HepG2 (cell line): Measurements from ENCODE around the gene NHERF2. TPM values are rescaled to one million over a fixed set of nuclear protein-coding genes. Genes with fewer than 3 reads are reported as not detected.
A peak's percentile ranks its signal among the peaks of the same experiment; 100 is the strongest.

Source experiments
- AGO1 ChIP-seq: fragments of 200-400 bp; formaldehyde crosslinking; IDR thresholded peaks from 2 replicates; pipeline ENCODE4 v1.6.1; 2017; ENCODE audit warnings: mild to moderate bottlenecking, low read depth, low read length, moderate library complexity; ENCODE audit not compliant: poor library complexity, severe bottlenecking
- ETV5 ChIP-seq: IDR thresholded peaks from 2 replicates; pipeline ENCODE4 v1.6.1; 2018; ENCODE audit warnings: missing biosample characterization, missing genetic modification reagents, inconsistent platforms, borderline replicate concordance
- HNRNPLL ChIP-seq: fragments of 200-400 bp; formaldehyde crosslinking; IDR thresholded peaks from 2 replicates; pipeline ENCODE4 v1.6.1; 2017; ENCODE audit warnings: mild to moderate bottlenecking, low read depth, low read length; ENCODE audit not compliant: poor library complexity, severe bottlenecking
- KLF13 ChIP-seq: sonication (generic); formaldehyde crosslinking; IDR thresholded peaks from 2 replicates; pipeline ENCODE4 v1.4.0; 2020; ENCODE audit warnings: mild to moderate bottlenecking, missing genetic modification reagents
- MTF2 ChIP-seq: sonication (generic); formaldehyde crosslinking; IDR thresholded peaks from 2 replicates; pipeline ENCODE4 v1.5.0; 2020; ENCODE audit warnings: missing genetic modification reagents, borderline replicate concordance
- SNRNP70 ChIP-seq: fragments of 200-400 bp; formaldehyde crosslinking; IDR thresholded peaks from 2 replicates; pipeline ENCODE4 v1.6.1; 2017; ENCODE audit warnings: mild to moderate bottlenecking, low read depth, low read length, moderate library complexity
- ZFP62 ChIP-seq: sonication (generic); formaldehyde crosslinking; IDR thresholded peaks from 2 replicates; pipeline ENCODE4 v1.4.0; 2020; ENCODE audit warnings: missing genetic modification reagents
- ZNF136 ChIP-seq: sonication (generic); formaldehyde crosslinking; IDR thresholded peaks from 2 replicates; pipeline ENCODE4 v1.8.1; 2022; ENCODE audit warnings: low read depth, mild to moderate bottlenecking, moderate library complexity, missing genetic modification reagents
- ZNF329 ChIP-seq: sonication (generic); formaldehyde crosslinking; IDR thresholded peaks from 2 replicates; pipeline ENCODE4 v1.9.0; 2021; ENCODE audit warnings: low read depth, mild to moderate bottlenecking, missing genetic modification reagents
- ZNF432 ChIP-seq: sonication (generic); formaldehyde crosslinking; IDR thresholded peaks from 2 replicates; pipeline ENCODE4 v1.5.0; 2020; ENCODE audit warnings: missing genetic modification reagents, mild to moderate bottlenecking, borderline replicate concordance
- ZNF629 ChIP-seq: sonication (generic); formaldehyde crosslinking; conservative IDR thresholded peaks from 2 replicates; pipeline ENCODE4 v1.5.0; 2020; ENCODE audit warnings: missing genetic modification reagents
- ZNF790 ChIP-seq: sonication (generic); formaldehyde crosslinking; IDR thresholded peaks from 2 replicates; pipeline ENCODE4 v1.8.0; 2022; ENCODE audit warnings: missing genetic modification reagents, mild to moderate bottlenecking, borderline replicate concordance
- polyA plus RNA-seq, 8 experiments: library from polyadenylated mRNA; depleted of rRNA in 3 of 8; stranded (reverse) in 7 of 8; unstranded in 1 of 8; fragments of >200 nt; fragmentation: Illumina TruSeq in 4 of 8; extraction: Trizol in 4 of 8; gene quantifications; 2 replicates each; pipeline versions ENCODE4 v1.2.1 to v1.2.3, GENCODE V29; 2011 to 2016; ENCODE audit warnings: low read depth in 4 of 8, missing spikeins in 1 of 8, mixed read lengths in 1 of 8; ENCODE audit not compliant: insufficient read depth in 1 of 8
- total RNA-seq, 5 experiments: library from RNA; depleted of rRNA; stranded (reverse); fragments of >200 nt; fragmentation: Illumina TruSeq; extraction: Trizol; gene quantifications; 2 replicates each; pipeline ENCODE4 v1.2.3, GENCODE V29; 2016; ENCODE audit warnings: low read depth in 1 of 5
- TF ChIP-seq, protein P1 (sequence below): sonication (generic); formaldehyde crosslinking; IDR thresholded peaks from 2 replicates; pipeline ENCODE4 v1.5.1; 2020; ENCODE audit warnings: mild to moderate bottlenecking, missing genetic modification reagents, moderate library complexity
- TF ChIP-seq, protein P2 (sequence below): sonication (generic); formaldehyde crosslinking; IDR thresholded peaks from 2 replicates; pipeline ENCODE4 v1.4.0; 2020; ENCODE audit warnings: missing genetic modification reagents
- TF ChIP-seq, protein P3 (sequence below): sonication (generic); formaldehyde crosslinking; IDR thresholded peaks from 2 replicates; pipeline ENCODE4 v1.4.0; 2020; ENCODE audit warnings: missing genetic modification reagents
- TF ChIP-seq, protein P4 (sequence below): sonication (generic); formaldehyde crosslinking; IDR thresholded peaks from 2 replicates; pipeline ENCODE4 v1.5.0; 2020; ENCODE audit warnings: mild to moderate bottlenecking, missing genetic modification reagents

NHERF2 gene
- total and polyA plus RNA-seq, 2 of the 13 experiments (the other 11 are each of a cell fraction or from before 2014, with no cell fraction given), result 23.7 to 39.3 TPM

DNA sequence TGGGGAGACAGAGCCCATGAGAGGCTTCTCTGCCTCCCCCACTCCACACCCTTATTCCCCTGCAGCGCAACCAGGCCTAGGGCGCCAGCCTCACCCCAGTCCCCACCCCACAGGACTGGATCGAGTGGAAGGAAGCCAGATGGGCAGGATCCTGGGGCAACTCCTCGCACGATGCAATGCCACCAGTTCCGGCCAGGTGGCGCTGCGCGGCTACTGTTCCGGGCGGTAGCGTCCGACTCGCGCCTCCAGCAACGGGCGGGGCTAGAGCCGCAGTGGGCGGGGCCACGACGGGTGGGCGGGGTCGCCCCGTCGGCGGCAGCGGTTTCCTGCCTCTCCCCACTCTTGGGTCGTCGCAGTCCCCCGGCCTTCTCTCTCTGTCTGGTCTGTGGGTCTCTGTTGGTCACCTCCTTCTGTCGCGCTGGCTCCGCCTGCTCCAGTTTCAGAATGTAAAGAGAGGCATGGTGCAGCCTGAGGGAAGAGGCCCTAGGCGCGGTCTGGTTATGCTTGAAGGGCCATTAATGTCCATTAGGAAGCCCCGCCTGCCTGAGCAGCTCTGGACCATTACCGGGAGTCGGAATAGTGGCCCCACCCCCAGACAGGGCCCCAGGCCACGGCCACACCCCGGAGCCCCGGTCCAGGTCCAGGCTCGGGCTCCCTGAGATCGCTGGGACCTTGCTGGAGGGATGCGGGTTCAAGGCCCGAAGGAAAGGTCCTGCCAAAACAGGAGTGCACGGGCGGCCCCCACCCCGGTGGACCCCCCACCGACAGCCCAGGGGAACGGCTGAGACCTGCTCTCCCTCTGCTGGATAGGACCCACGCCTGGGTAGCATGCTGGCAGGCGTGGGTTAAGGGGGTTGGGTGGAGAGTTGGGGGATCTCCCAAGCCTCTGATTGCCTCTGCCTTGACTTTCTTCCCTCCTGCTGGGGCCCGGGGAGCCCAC, 3.3 kb upstream of the NHERF2 start (continued):
- TF ChIP-seq, protein P1, sequence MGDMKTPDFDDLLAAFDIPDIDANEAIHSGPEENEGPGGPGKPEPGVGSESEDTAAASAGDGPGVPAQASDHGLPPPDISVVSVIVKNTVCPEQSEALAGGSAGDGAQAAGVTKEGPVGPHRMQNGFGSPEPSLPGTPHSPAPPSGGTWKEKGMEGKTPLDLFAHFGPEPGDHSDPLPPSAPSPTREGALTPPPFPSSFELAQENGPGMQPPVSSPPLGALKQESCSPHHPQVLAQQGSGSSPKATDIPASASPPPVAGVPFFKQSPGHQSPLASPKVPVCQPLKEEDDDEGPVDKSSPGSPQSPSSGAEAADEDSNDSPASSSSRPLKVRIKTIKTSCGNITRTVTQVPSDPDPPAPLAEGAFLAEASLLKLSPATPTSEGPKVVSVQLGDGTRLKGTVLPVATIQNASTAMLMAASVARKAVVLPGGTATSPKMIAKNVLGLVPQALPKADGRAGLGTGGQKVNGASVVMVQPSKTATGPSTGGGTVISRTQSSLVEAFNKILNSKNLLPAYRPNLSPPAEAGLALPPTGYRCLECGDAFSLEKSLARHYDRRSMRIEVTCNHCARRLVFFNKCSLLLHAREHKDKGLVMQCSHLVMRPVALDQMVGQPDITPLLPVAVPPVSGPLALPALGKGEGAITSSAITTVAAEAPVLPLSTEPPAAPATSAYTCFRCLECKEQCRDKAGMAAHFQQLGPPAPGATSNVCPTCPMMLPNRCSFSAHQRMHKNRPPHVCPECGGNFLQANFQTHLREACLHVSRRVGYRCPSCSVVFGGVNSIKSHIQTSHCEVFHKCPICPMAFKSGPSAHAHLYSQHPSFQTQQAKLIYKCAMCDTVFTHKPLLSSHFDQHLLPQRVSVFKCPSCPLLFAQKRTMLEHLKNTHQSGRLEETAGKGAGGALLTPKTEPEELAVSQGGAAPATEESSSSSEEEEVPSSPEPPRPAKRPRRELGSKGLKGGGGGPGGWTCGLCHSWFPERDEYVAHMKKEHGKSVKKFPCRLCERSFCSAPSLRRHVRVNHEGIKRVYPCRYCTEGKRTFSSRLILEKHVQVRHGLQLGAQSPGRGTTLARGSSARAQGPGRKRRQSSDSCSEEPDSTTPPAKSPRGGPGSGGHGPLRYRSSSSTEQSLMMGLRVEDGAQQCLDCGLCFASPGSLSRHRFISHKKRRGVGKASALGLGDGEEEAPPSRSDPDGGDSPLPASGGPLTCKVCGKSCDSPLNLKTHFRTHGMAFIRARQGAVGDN (CRISPR knock-in tag), result peak; percentile 72
- peak; percentile 16 for TF ChIP-seq AGO1
- TF ChIP-seq ETV5 (CRISPR knock-in tag), result peak; percentile 66; the same call in 1 of the 2 replicates
- TF ChIP-seq ZFP62 (CRISPR knock-in tag), result no peak
- TF ChIP-seq ZNF329, result no peak
- TF ChIP-seq, protein P2, sequence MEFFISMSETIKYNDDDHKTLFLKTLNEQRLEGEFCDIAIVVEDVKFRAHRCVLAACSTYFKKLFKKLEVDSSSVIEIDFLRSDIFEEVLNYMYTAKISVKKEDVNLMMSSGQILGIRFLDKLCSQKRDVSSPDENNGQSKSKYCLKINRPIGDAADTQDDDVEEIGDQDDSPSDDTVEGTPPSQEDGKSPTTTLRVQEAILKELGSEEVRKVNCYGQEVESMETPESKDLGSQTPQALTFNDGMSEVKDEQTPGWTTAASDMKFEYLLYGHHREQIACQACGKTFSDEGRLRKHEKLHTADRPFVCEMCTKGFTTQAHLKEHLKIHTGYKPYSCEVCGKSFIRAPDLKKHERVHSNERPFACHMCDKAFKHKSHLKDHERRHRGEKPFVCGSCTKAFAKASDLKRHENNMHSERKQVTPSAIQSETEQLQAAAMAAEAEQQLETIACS (CRISPR knock-in tag), result no peak
- TF ChIP-seq ZNF136, result 0 out of 2 replicates have a peak, but pooled peaks have one; percentile 62
- TF ChIP-seq ZNF629 (CRISPR knock-in tag), result no peak
- peak; percentile 49 for TF ChIP-seq HNRNPLL
- TF ChIP-seq, protein P3, sequence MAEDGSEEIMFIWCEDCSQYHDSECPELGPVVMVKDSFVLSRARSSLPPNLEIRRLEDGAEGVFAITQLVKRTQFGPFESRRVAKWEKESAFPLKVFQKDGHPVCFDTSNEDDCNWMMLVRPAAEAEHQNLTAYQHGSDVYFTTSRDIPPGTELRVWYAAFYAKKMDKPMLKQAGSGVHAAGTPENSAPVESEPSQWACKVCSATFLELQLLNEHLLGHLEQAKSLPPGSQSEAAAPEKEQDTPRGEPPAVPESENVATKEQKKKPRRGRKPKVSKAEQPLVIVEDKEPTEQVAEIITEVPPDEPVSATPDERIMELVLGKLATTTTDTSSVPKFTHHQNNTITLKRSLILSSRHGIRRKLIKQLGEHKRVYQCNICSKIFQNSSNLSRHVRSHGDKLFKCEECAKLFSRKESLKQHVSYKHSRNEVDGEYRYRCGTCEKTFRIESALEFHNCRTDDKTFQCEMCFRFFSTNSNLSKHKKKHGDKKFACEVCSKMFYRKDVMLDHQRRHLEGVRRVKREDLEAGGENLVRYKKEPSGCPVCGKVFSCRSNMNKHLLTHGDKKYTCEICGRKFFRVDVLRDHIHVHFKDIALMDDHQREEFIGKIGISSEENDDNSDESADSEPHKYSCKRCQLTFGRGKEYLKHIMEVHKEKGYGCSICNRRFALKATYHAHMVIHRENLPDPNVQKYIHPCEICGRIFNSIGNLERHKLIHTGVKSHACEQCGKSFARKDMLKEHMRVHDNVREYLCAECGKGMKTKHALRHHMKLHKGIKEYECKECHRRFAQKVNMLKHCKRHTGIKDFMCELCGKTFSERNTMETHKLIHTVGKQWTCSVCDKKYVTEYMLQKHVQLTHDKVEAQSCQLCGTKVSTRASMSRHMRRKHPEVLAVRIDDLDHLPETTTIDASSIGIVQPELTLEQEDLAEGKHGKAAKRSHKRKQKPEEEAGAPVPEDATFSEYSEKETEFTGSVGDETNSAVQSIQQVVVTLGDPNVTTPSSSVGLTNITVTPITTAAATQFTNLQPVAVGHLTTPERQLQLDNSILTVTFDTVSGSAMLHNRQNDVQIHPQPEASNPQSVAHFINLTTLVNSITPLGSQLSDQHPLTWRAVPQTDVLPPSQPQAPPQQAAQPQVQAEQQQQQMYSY (CRISPR knock-in tag), result peak; percentile 62
- no peak for TF ChIP-seq MTF2 (CRISPR knock-in tag)
- no peak for TF ChIP-seq SNRNP70
- no peak for TF ChIP-seq ZNF432
- TF ChIP-seq, protein P4, sequence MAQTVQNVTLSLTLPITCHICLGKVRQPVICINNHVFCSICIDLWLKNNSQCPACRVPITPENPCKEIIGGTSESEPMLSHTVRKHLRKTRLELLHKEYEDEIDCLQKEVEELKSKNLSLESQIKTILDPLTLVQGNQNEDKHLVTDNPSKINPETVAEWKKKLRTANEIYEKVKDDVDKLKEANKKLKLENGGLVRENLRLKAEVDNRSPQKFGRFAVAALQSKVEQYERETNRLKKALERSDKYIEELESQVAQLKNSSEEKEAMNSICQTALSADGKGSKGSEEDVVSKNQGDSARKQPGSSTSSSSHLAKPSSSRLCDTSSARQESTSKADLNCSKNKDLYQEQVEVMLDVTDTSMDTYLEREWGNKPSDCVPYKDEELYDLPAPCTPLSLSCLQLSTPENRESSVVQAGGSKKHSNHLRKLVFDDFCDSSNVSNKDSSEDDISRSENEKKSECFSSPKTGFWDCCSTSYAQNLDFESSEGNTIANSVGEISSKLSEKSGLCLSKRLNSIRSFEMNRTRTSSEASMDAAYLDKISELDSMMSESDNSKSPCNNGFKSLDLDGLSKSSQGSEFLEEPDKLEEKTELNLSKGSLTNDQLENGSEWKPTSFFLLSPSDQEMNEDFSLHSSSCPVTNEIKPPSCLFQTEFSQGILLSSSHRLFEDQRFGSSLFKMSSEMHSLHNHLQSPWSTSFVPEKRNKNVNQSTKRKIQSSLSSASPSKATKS (CRISPR knock-in tag), result no peak
- TF ChIP-seq KLF13 (CRISPR knock-in tag), result no peak
- TF ChIP-seq ZNF790 (CRISPR knock-in tag), result peak; percentile 85; the same call in 1 of the 2 replicates
